SK-N-SH (cell line): ENCODE data around the gene SPATA13. TPM values are rescaled to one million over a fixed set of nuclear protein-coding genes. Genes with fewer than 3 reads are reported as not detected.
A peak's percentile ranks its signal among the peaks of the same experiment; 100 is the strongest.

Experiments used
- CTCF ChIA-PET: fragments of 300-600, 350-600 bp; formaldehyde crosslinking; extraction: SDS; loops from one replicate; lab custom pipeline; 2021; lab: Yijun Ruan, JAX
- POLR2A ChIA-PET: fragments of 350-600 bp; sonication (Branson Sonifier 250); formaldehyde crosslinking; extraction: SDS; loops from one replicate; lab custom pipeline; 2020; ENCODE audit warnings: antibody characterized with exemption, inconsistent platforms; lab: Yijun Ruan, JAX
- DNase-seq: peaks from one replicate; pipeline ENCODE4 v3.0.0; 2012
- H2AFZ ChIP-seq: fragments of 200-600 bp; sonication (generic); 2 replicates; pipeline ENCODE4 v1.8.1; 2016; ENCODE audit warnings: antibody characterized with exemption, mild to moderate bottlenecking, low read depth
- H3F3A ChIP-seq: fragments of 200-600 bp; sonication (generic); replicated peaks from 2 replicates; pipeline ENCODE3; 2016; ENCODE audit warnings: antibody characterized with exemption, mild to moderate bottlenecking; ENCODE audit not compliant: insufficient read depth
- H3K27ac ChIP-seq, 2 experiments: fragments of 200-500 bp in 1 of 2; fragments of 200-600 bp in 1 of 2; sonication (Bioruptor generic) in 1 of 2; sonication (generic), shearing (Covaris generic) in 1 of 2; 2 replicates each; pipeline versions ENCODE4 v1.5.1 to v1.6.1; 2014 to 2016; ENCODE audit warnings: low read depth in 2 of 2, inconsistent platforms in 1 of 2, low read length in 1 of 2, mild to moderate bottlenecking in 1 of 2, mixed read lengths in 1 of 2
- H3K27me3 ChIP-seq: fragments of 200-600 bp; sonication (generic), shearing (Covaris generic); 2 replicates; pipeline ENCODE4 v1.6.1; 2016; ENCODE audit warnings: mixed run types; ENCODE audit not compliant: insufficient read depth
- H3K36me3 ChIP-seq, 2 experiments: fragments of 200-500 bp in 1 of 2; fragments of 200-600 bp in 1 of 2; sonication (Bioruptor generic) in 1 of 2; sonication (generic) in 1 of 2; replicated peaks in 1 of 2; 2 replicates each; pipeline versions ENCODE3 to v1.5.1; 2014 to 2016; ENCODE audit warnings: low read length in 1 of 2, mild to moderate bottlenecking in 1 of 2; ENCODE audit not compliant: insufficient read depth in 2 of 2, control insufficient read depth in 1 of 2
- H3K4me1 ChIP-seq, 2 experiments: fragments of 200-500 bp in 1 of 2; fragments of 200-600 bp in 1 of 2; sonication (Bioruptor generic) in 1 of 2; sonication (generic), shearing (Covaris generic) in 1 of 2; 2 replicates each; pipeline versions ENCODE4 v1.5.1 to v1.6.1; 2014 to 2016; ENCODE audit warnings: low read depth in 1 of 2, low read length in 1 of 2, mixed run types in 1 of 2; ENCODE audit not compliant: insufficient read depth in 2 of 2, control insufficient read depth in 1 of 2
- H3K4me2 ChIP-seq: fragments of 200-600 bp; sonication (generic), shearing (Covaris generic); 2 replicates; pipeline ENCODE4 v1.6.1; 2017; ENCODE audit warnings: mixed run types
- H3K4me3 ChIP-seq, 2 experiments: fragments of 200-500 bp in 1 of 2; fragments of 200-600 bp in 1 of 2; sonication (Bioruptor generic) in 1 of 2; sonication (generic), shearing (Covaris generic) in 1 of 2; 2 replicates each; pipeline versions ENCODE4 v1.5.1 to v1.8.1; 2014 to 2016; ENCODE audit warnings: low read depth in 2 of 2, inconsistent platforms in 1 of 2, low read length in 1 of 2, mild to moderate bottlenecking in 1 of 2, mixed read lengths in 1 of 2, moderate library complexity in 1 of 2
- H3K79me2 ChIP-seq: fragments of 200-600 bp; sonication (generic); 2 replicates; pipeline ENCODE4 v1.8.1; 2017; ENCODE audit warnings: mild to moderate bottlenecking; ENCODE audit not compliant: insufficient read depth
- H3K9ac ChIP-seq: fragments of 200-600 bp; sonication (generic); 2 replicates; pipeline ENCODE4 v1.6.1; 2017; ENCODE audit warnings: mixed run types
- H3K9me2 ChIP-seq: fragments of 200-600 bp; sonication (generic); 2 replicates; pipeline ENCODE4 v1.6.1; 2017; ENCODE audit warnings: mixed run types
- H3K9me3 ChIP-seq: fragments of 200-600 bp; sonication (generic); 2 replicates; pipeline ENCODE4 v1.6.1; 2017; ENCODE audit warnings: mixed run types, mild to moderate bottlenecking, moderate library complexity
- H4K20me1 ChIP-seq: fragments of 200-600 bp; sonication (generic); 2 replicates; pipeline ENCODE4 v1.6.1; 2017; ENCODE audit warnings: mild to moderate bottlenecking, mixed run types; ENCODE audit not compliant: insufficient read depth
- CHD2 ChIP-seq: fragments of 150-350 bp; IDR thresholded peaks from 2 replicates; pipeline ENCODE4 v1.6.1; 2018; ENCODE audit warnings: low read length; ENCODE audit not compliant: partially characterized antibody
- ELF1 ChIP-seq: IDR thresholded peaks from 2 replicates; pipeline ENCODE4 v1.4.0; 2012
- PBX3 ChIP-seq: IDR thresholded peaks from 2 replicates; pipeline ENCODE4; 2012
- TCF12 ChIP-seq: IDR thresholded peaks from 2 replicates; pipeline ENCODE4 v1.4.0; 2012
- WGBS: methylation state at CpG from one replicate; pipeline ENCODE4 v1.1.6; 2017; ENCODE audit warnings: low lambda C conversion rate; 5-methylcytosine and 5-hydroxymethylcytosine counted together
- polyA plus RNA-seq, 3 experiments: library from polyadenylated mRNA; depleted of rRNA; stranded (reverse); fragments of >200 nt; gene quantifications; 2 replicates each; pipeline ENCODE4 v1.2.3, GENCODE V29; 2012

The SPATA13 gene
- polyA plus RNA-seq, 1 of the 3 experiments (the other 2 are of a cell fraction) = 4.3 TPM

- no peak for TF ChIP-seq PBX3
These were observed 15.3 kb downstream of the SPATA13 start (continued) for GRCh38 chr13:24175847-24176246.

DNA sequence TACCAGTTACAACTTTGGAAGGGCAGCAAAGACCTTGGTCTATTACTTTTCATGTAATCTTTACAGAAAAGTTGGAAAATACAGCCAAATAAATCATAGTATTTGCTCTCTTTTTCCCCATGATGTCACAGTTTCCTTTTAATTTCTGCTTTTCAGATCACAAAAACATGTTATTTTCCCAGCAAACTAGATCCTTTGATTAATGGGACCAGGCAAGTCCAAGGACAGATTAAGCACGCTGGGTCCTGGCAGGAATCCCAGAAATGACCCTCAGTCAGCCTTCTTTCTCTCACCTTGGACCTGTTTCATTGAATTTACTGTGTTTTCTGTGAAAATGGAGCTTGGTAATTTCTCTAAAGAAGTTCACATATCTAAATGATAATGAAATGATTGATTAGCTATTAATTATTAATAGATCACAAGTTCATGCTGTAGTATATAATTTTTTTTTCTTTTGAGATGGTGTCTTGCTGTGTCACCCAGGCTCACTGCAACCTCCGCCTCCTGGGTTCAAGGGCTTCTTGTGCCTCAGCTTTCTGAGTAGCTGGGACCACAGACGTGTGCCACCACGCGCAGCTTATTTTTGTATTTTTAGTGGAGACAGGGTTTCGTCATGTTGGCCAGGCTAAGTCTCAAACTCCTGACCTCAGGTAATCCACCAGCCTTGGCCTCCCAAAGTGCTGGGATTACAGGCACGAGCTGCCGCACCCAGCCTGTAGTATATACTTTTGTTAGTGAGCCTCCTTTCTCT lies 16.0 kb downstream of the SPATA13 start:
- CTCF ChIA-PET = interaction anchor here (1.2 kb wide), 2 partner anchors 13 to 34 kb away, joined by 3 read pairs; no protein-coding TSS in a partner anchor
- TF ChIP-seq PBX3 = peak; percentile 44; the same call in 1 of the 2 replicates
- TF ChIP-seq CHD2 = no peak
- TF ChIP-seq, all 33 proteins: peak for 1

DNA sequence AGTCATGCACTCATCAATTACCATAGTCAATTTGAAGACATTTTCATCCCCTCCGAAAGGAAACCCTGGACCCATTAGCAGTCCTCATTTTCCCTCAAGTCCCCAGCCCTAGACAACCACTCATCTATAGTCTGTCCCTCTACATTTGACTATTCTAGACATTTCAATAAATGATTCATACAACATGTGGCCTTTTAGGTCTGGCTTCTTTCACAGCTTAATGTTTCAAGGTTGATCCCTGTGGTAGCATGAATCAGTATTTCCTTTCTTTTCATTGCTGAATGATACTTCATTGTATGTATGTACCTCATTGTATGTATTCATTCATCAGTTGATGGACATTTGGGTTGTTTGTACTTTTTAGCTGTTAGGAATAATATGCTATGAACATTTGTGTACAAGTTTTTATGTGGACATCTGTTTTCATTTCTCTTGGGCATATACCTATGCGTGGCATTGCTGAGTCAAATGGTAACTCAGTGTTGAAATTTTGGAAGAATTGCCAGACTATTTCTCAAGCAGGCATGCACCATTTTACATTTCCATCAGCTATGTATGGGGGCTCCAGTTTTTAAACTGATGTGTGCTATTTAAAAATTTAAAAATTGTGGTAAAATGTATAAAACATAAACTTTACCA lies 18.4 kb downstream of the SPATA13 start:
- ChIA-PET CTCF (interaction anchor here (1.7 to 1.9 kb wide), 3 partner anchors 41 to 126 kb away, joined by 4 to 5 read pairs (median 4); no protein-coding TSS in a partner anchor), POLR2A (no interaction called here)
- no peak for DNase-seq

More for the DNA sequence above, 16.0 kb downstream of the SPATA13 start:
- Histone ChIP-seq H3K27ac (no peak overlapping the region), H3F3A (no peaks in the 10 kb centered on the region), H3K79me2 (no peaks in the 10 kb centered on the region), H3K9me3 (no peaks in the 10 kb centered on the region), H3K9me2 (no peaks in the 10 kb centered on the region), H3K4me2 (no peak overlapping the region), H3K36me3 (no peaks in the 10 kb centered on the region), H3K27me3 (no peaks in the 10 kb centered on the region), H2AFZ (no peak overlapping the region), H3K4me3 (no peak overlapping the region), H3K4me1 (peaks cover 2 to 5% of the 10 kb centered on the region in 2 experiments; a peak in 1 of 4 replicates), H4K20me1 (no peaks in the 10 kb centered on the region), H3K9ac (no peak overlapping the region)
- no peak for DNase-seq
- WGBS = 89% methylated on average over 8 of the region's 8 CpGs
- POLR2A ChIA-PET = no interaction called here

More for the DNA sequence above, 18.4 kb downstream of the SPATA13 start:
- Histone ChIP-seq H3K4me1 (peaks cover 2 to 5% of the 10 kb centered on the region in 2 experiments; a peak in 1 of 4 replicates), H3K9me3 (no peaks in the 10 kb centered on the region), H3K79me2 (no peaks in the 10 kb centered on the region), H3F3A (no peaks in the 10 kb centered on the region), H3K4me3 (no peak overlapping the region)
- WGBS = 94% methylated on average over 2 of the region's 2 CpGs
- TF ChIP-seq ELF1 (no peak), TCF12 (peak; percentile 49)
- TF ChIP-seq, all 33 proteins: peak for 1
- no peak overlapping the region for H3K27ac ChIP-seq
- no peaks in the 10 kb centered on the region for H3K27me3 ChIP-seq
- H3K9me2 ChIP-seq = no peaks in the 10 kb centered on the region
- no peaks in the 10 kb centered on the region for H4K20me1 ChIP-seq
- no peak overlapping the region for H3K4me2 ChIP-seq
- no peak overlapping the region for H2AFZ ChIP-seq
- no peak overlapping the region for H3K9ac ChIP-seq
- no peaks in the 10 kb centered on the region for H3K36me3 ChIP-seq
